Lower lobe of right lung (tissue), 2 donors: ENCODE results near the gene FAM120B. TPM values are rescaled to one million over a fixed set of nuclear protein-coding genes. Genes with fewer than 3 reads are reported as not detected.

Experiments used
- ATAC-seq, 2 donors: fragments of 200-7000 bp; cut with Tn5 transposase; one replicate each; pipeline ENCODE4 v1.9.1; 2020 to 2022; ENCODE audit warnings: mild to moderate bottlenecking in 2 of 2, moderate library complexity in 2 of 2
- DNase-seq: peaks from one replicate; pipeline ENCODE4 v3.0.0-alpha.2; 2020
- H3K27ac ChIP-seq: fragments of 200-600 bp; one replicate; pipeline ENCODE4 v1.8.0; 2022
- H3K27me3 ChIP-seq: fragments of 200-600 bp; one replicate; pipeline ENCODE4 v1.8.0; 2022; ENCODE audit warnings: low read depth
- H3K36me3 ChIP-seq: fragments of 200-600 bp; one replicate; pipeline ENCODE4 v1.8.0; 2022; ENCODE audit warnings: mild to moderate bottlenecking
- H3K4me1 ChIP-seq: fragments of 200-600 bp; one replicate; pipeline ENCODE4 v1.8.0; 2022
- H3K4me3 ChIP-seq: fragments of 200-600 bp; one replicate; pipeline ENCODE4 v1.8.0; 2022; ENCODE audit warnings: mild to moderate bottlenecking
- H3K9me3 ChIP-seq: fragments of 200-600 bp; one replicate; pipeline ENCODE4 v1.8.0; 2022
- CTCF ChIP-seq: fragments of 200-600 bp; IDR thresholded peaks from one replicate; pipeline ENCODE4 v1.8.0; 2022; ENCODE audit warnings: antibody characterized with exemption, mild to moderate bottlenecking
- intact Hi-C: fragments of 100-400 bp; cut with DNase I; formaldehyde crosslinking; loops from one replicate; pipeline ENCODE4 v1.11.0; 2022
- total RNA-seq: library from RNA; stranded (reverse); fragmentation: NEBNext Ultra II Directional; extraction: Animal tissue kit (Norgen Biotek cat#: 25700); gene quantifications from one replicate; pipeline ENCODE4 v1.2.1, GENCODE V29; 2021
- donor health status: DM: no; HTN: yes; CAD: no; lungs with severe emphysema.

Gene FAM120B
- total RNA-seq, 1 donor from 2014 or later, result 29.0 TPM

GRCh38 chr6:170439366-170440361 is 133.1 kb downstream of the FAM120B start:
- peaks cover 7% of the 10 kb centered on the region for H3K4me1 ChIP-seq
- no peaks in the 10 kb centered on the region for H3K9me3 ChIP-seq
- no peaks in the 10 kb centered on the region for H3K36me3 ChIP-seq
- H3K4me3 ChIP-seq, result no peak overlapping the region
- H3K27me3 ChIP-seq, result no peaks in the 10 kb centered on the region
- no peak overlapping the region for H3K27ac ChIP-seq
- intact Hi-C loops, result no loop called here
- ATAC-seq, result no peak
- DNase-seq, result no peak
- TF ChIP-seq CTCF, result no peak

GRCh38 chr6:170440437-170440836 is 133.9 kb downstream of the FAM120B start:
- ATAC-seq (no peak), DNase-seq (no peak)
- no peaks in the 10 kb centered on the region for H3K27me3 ChIP-seq
- no peaks in the 10 kb centered on the region for H3K36me3 ChIP-seq
- H3K27ac ChIP-seq, result no peak overlapping the region
- H3K9me3 ChIP-seq, result no peaks in the 10 kb centered on the region
- H3K4me3 ChIP-seq, result no peak overlapping the region
- intact Hi-C loops, result no loop called here
- TF ChIP-seq CTCF, result no peak
- H3K4me1 ChIP-seq, result peaks cover 7% of the 10 kb centered on the region

GRCh38 chr6:170441316-170441715 is 134.8 kb downstream of the FAM120B start:
- no peaks in the 10 kb centered on the region for H3K9me3 ChIP-seq
- intact Hi-C loops, result no loop called here
- H3K27ac ChIP-seq, result no peak overlapping the region
- H3K4me1 ChIP-seq, result peaks cover 7% of the 10 kb centered on the region
- no peak for TF ChIP-seq CTCF
- H3K27me3 ChIP-seq, result no peaks in the 10 kb centered on the region
- DNase-seq, result no peak
- H3K4me3 ChIP-seq, result no peak overlapping the region
- no peak for ATAC-seq
- no peaks in the 10 kb centered on the region for H3K36me3 ChIP-seq

GRCh38 chr6:170442596-170442995 is 136.0 kb downstream of the FAM120B start:
- no peaks in the 10 kb centered on the region for H3K36me3 ChIP-seq
- intact Hi-C loops, result no loop called here
- H3K4me1 ChIP-seq, result peaks cover 7% of the 10 kb centered on the region
- no peak overlapping the region for H3K4me3 ChIP-seq
- TF ChIP-seq CTCF, result no peak
- no peaks in the 10 kb centered on the region for H3K27me3 ChIP-seq
- H3K27ac ChIP-seq, result no peak overlapping the region
- no peak for DNase-seq
- H3K9me3 ChIP-seq, result no peaks in the 10 kb centered on the region
- no peak for ATAC-seq

- H3K36me3 ChIP-seq, result no peaks in the 10 kb centered on the region
- no peaks in the 10 kb centered on the region for H3K27me3 ChIP-seq
- H3K4me3 ChIP-seq, result no peak overlapping the region
- H3K4me1 ChIP-seq, result peaks cover 2% of the 10 kb centered on the region
- DNase-seq (no peak), ATAC-seq (no peak)
- no peak for TF ChIP-seq CTCF
- intact Hi-C loops, result no loop called here
- no peak overlapping the region for H3K27ac ChIP-seq
- no peaks in the 10 kb centered on the region for H3K9me3 ChIP-seq
These were observed 136.6 kb downstream of the FAM120B start for GRCh38 chr6:170443151-170443662.
